ENCODE data around the gene SPOCD1. TPM values are rescaled to one million over a fixed set of nuclear protein-coding genes. Genes with fewer than 3 reads are reported as not detected.

The SPOCD1 gene
- total and polyA plus RNA-seq, 2 of the 4 experiments (the other 2 are of a cell fraction): 59.7 to 132 TPM

DNA sequence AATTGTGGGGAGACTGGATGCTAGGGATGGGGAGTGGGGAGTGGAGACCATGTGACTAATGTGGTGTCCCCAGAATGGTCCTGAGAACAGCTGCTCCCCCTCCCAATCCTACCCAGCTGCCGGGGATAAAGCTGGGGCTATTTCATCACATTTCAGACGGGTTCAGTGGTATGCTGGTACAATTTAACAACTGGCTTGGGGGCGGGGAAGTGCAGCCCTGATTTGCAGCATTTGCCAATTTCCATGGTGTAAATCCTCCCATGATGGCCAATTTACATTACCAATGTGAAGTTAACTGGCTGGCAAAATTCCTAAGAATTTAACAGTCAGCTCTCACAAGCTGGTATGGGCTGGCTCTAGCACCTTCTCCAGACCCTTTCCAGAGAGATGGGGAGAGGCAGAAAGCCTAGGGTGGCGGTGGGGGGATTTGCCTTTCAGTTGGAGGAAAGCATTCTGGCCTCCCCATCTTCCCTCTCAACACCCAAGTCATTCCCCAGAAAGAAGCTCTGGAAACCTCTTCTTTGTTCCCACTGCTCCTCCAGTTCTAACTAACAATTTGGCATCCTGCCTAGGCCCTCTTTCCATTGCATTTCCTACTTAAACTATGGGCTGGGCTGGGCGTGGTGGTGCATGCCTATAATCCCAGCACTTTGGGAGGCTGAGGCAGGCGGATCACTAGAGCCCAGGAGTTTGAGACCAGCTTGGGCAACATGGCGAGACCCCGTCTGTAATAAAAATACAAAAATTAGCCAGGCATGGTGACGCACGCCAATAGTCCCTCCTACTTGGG, 40.4 kb downstream of the SPOCD1 start:
- no peak overlapping the region for H2BK20ac ChIP-seq (ENCODE audit: low read depth, low read length)
- no peak overlapping the region for H2BK5ac ChIP-seq (ENCODE audit: low read depth, low read length, poor library complexity, severe bottlenecking)
- ATAC-seq (ENCODE audit: low read depth) (no peak), DNase-seq (no peak)
- H3K18ac ChIP-seq (ENCODE audit: low read depth, low read length): no peak overlapping the region
- no peak overlapping the region for H3K4ac ChIP-seq (ENCODE audit: low read depth, low read length)
- no peak overlapping the region for H4K5ac ChIP-seq (ENCODE audit: low read depth, low read length)
- no peak overlapping the region for H2BK120ac ChIP-seq (ENCODE audit: low read depth, low read length)
- H2BK15ac ChIP-seq (ENCODE audit: low read depth, low read length): no peak overlapping the region
- no peak overlapping the region for H3K9ac ChIP-seq (ENCODE audit: low read depth, low read length)
- H2AK5ac ChIP-seq (ENCODE audit: low read depth, low read length): no peak overlapping the region
- peaks cover 2% of the 10 kb centered on the region; the same call in 1 of the 2 replicates for H3K9me3 ChIP-seq (ENCODE audit: control insufficient read depth, insufficient read depth, low read length)
- H2AFZ ChIP-seq (replicated peaks; ENCODE audit: low read length, poor library complexity): no peak overlapping the region
- WGBS, 2 experiments (ENCODE audit: extremely low coverage in 2 of 2, insufficient read length in 1 of 2): 78% methylated on average over 4 of the region's 10 CpGs; no CpG with 5 or more reads in 1 of the 2 experiments
- no peak overlapping the region for H3K4me3 ChIP-seq (ENCODE audit: insufficient read depth, low read depth, low read length)
- H3K4me2 ChIP-seq (ENCODE audit: low read depth, low read length): no peak overlapping the region
- no peaks in the 10 kb centered on the region for H3K79me1 ChIP-seq (ENCODE audit: low read depth in 1 of 2, low read length in 2 of 2)
- in situ Hi-C loops (cut with MboI; ENCODE audit: low sequenced_read_pairs) (loop anchor here (5.0 kb wide), 1 partner anchor 48 kb away; no protein-coding TSS in a partner anchor), intact Hi-C loops (cut with micrococcal nuclease) (no loop called here), dilution Hi-C loops (cut with HindIII; ENCODE audit: low sequenced_read_pairs, unreplicated experiment) (no loop called here)
- no peak overlapping the region for H3K27ac ChIP-seq (ENCODE audit: insufficient read depth, low read length)
- ChIA-PET POLR2A (ENCODE audit: unreplicated experiment) (no interaction called here), CTCF (interaction anchor here (1.1 kb wide), 1 partner anchor 12 kb away, joined by 3 read pairs; no protein-coding TSS in a partner anchor)
- H4K8ac ChIP-seq (ENCODE audit: low read depth in 2 of 2, low read length in 2 of 2): no peak overlapping the region
- no TSS peak for BruUV-seq (replicated peaks)
- H3K9me1 ChIP-seq (ENCODE audit: insufficient read depth, low read length): no peaks in the 10 kb centered on the region; the same call in 1 of the 2 replicates
- no peak overlapping the region for H3K14ac ChIP-seq (replicated peaks; ENCODE audit: low read depth, low read length)
- H3K4me1 ChIP-seq (ENCODE audit: control insufficient read depth, insufficient read depth, low read length): peaks cover 3% of the 10 kb centered on the region; the same call in 1 of the 2 replicates
- H2AK9ac ChIP-seq (replicated peaks; ENCODE audit: low read depth, low read length, poor library complexity): no peak overlapping the region
- no peaks in the 10 kb centered on the region for H3K36me3 ChIP-seq (ENCODE audit: control insufficient read depth, insufficient read depth, low read length)
- no peak overlapping the region for H3K56ac ChIP-seq (ENCODE audit: extremely low read depth, insufficient read depth, low read length)
- H4K91ac ChIP-seq (ENCODE audit: insufficient read depth, low read depth, low read length): no peak overlapping the region
- peaks cover 61% of the 10 kb centered on the region for H3K27me3 ChIP-seq (ENCODE audit: control insufficient read depth, insufficient read depth, low read length)
- H3K23ac ChIP-seq (ENCODE audit: low read depth, low read length): no peak overlapping the region
- peaks cover 3% of the 10 kb centered on the region for H4K20me1 ChIP-seq (ENCODE audit: insufficient read depth, low read length)
- TF ChIP-seq CHD1 (IDR thresholded peaks at IDR 0.05; ENCODE audit: low read depth, low read length) (no peak), MAFK (IDR thresholded peaks at IDR 0.05; ENCODE audit: low read depth, low read length) (no peak), SMC3 (IDR thresholded peaks at IDR 0.05; ENCODE audit: low read depth, low read length) (no peak), NFE2L2 (IDR thresholded peaks at IDR 0.05; ENCODE audit: low read depth, low read length) (no peak), MAZ (IDR thresholded peaks at IDR 0.05; ENCODE audit: borderline replicate concordance, low read depth, low read length) (no peak), MXI1 (IDR thresholded peaks at IDR 0.05; ENCODE audit: borderline replicate concordance, low read depth, low read length) (no peak), RAD21 (IDR thresholded peaks at IDR 0.05; ENCODE audit: low read length) (no peak), CEBPB (IDR thresholded peaks at IDR 0.05; ENCODE audit: low read depth, low read length) (no peak), FOS (IDR thresholded peaks at IDR 0.05; ENCODE audit: low read depth, low read length) (no peak), BHLHE40 (IDR thresholded peaks at IDR 0.05; ENCODE audit: low read depth, low read length) (no peak), RFX5 (IDR thresholded peaks at IDR 0.05; ENCODE audit: low read depth, low read length) (no peak), POLR2A (IDR thresholded peaks at IDR 0.05; ENCODE audit: low read depth, low read length) (no peak), USF2 (IDR thresholded peaks at IDR 0.05; ENCODE audit: low read depth, low read length) (no peak)
- TF ChIP-seq, protein P1, sequence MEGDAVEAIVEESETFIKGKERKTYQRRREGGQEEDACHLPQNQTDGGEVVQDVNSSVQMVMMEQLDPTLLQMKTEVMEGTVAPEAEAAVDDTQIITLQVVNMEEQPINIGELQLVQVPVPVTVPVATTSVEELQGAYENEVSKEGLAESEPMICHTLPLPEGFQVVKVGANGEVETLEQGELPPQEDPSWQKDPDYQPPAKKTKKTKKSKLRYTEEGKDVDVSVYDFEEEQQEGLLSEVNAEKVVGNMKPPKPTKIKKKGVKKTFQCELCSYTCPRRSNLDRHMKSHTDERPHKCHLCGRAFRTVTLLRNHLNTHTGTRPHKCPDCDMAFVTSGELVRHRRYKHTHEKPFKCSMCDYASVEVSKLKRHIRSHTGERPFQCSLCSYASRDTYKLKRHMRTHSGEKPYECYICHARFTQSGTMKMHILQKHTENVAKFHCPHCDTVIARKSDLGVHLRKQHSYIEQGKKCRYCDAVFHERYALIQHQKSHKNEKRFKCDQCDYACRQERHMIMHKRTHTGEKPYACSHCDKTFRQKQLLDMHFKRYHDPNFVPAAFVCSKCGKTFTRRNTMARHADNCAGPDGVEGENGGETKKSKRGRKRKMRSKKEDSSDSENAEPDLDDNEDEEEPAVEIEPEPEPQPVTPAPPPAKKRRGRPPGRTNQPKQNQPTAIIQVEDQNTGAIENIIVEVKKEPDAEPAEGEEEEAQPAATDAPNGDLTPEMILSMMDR (conservative IDR thresholded peaks at IDR 0.05; ENCODE audit: low read depth, low read length): no peak
- TF ChIP-seq, protein P2, sequence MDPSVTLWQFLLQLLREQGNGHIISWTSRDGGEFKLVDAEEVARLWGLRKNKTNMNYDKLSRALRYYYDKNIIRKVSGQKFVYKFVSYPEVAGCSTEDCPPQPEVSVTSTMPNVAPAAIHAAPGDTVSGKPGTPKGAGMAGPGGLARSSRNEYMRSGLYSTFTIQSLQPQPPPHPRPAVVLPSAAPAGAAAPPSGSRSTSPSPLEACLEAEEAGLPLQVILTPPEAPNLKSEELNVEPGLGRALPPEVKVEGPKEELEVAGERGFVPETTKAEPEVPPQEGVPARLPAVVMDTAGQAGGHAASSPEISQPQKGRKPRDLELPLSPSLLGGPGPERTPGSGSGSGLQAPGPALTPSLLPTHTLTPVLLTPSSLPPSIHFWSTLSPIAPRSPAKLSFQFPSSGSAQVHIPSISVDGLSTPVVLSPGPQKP (IDR thresholded peaks at IDR 0.05; ENCODE audit: borderline replicate concordance, low read depth, low read length): no peak
